Stimulated activated CD8-positive, alpha-beta memory T cell treated with anti-CD3 and anti-CD28 coated beads, Interleukin-4, amount 100 ng/mL, for 4 hours (primary cell): ENCODE data around the gene VPS41.
A peak's percentile ranks its signal among the peaks of the same experiment; 100 is the strongest.
"Not testable (repeated sequence)": the region's sequence is repeated elsewhere in the genome, so short reads cannot be mapped to it uniquely, and the experiment has no call there.

Experiments
- DNase-seq, 2 donors: peaks; one replicate each; pipeline ENCODE4 v3.0.0-alpha.2; 2020; ENCODE audit warnings: low read depth in 2 of 2, low spot score in 1 of 2

The VPS41 gene

DNA sequence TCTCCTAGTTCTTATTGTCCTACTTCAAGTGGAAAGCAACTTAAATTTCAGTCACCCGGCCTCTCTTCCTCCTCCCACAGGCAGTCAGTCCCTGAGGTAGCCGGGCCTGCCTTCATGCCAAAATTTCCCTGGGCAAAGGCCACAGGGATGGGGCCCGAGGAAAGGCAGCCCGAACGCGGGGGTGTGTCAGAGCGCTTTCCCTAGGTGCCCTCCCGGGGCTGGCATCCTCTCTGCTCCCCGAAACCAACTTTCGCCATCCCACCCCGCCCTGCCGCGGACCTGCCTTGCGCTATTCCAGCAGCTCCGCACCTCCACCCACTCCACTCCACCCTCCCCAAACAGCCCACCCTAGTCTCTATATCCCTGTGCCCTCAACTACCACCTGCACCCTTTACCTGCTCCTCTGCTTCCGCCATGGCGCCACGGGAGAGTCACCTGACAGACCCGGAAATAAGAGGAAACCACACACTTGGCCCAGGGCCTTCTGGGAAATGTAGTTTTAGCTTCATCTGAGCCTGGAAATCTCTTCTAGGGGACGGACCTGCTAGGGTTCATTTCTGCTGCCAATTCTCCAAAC is at the start of gene VPS41:
Gene VPS41, minus strand, starts transcription at position 433 of the 577 bp plus-strand sequence. Its CDS starts 17 bp downstream, at position 416.
- DNase-seq: peak; percentile 54 to 58

DNA sequence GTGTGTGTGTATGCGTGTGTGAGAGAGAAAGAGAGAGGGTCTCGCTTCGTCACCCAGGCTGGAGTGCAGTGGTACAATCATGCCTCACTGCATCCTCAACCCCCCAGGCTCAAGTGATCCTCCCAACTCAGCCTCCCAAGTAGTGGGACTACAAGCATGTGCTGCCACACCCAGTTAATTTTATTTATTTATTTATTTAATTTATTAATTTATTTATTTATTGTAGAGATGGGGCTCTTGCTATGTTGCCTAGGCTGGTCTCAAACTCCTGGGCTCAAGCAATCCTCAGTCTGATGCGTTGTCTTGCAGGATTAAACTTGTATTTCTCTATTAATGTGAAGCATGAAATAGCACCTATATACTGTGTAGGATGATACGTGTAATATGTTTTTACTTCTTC is 46.9 kb upstream of the VPS41 start:
- no peak for DNase-seq

DNA sequence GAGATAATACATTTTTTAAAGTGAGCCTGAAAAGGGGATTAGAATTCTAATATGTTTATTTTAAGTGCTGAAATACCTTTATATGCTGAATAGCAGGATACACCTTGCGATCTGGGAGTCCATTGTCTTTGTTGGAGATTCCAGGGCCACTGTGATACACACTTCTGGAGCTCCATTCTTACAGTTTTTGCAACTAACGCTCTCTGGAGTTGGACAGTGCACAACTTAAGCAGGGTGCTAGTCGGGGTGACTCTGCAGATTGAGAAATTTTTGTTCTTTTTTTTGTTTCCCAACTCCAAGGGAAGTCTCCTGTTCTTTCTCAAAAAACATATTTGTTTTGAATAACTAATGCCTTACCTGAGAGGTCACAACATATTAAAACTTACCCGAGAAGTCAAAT is 45.0 kb upstream of the VPS41 start:
- no peak for DNase-seq

DNA sequence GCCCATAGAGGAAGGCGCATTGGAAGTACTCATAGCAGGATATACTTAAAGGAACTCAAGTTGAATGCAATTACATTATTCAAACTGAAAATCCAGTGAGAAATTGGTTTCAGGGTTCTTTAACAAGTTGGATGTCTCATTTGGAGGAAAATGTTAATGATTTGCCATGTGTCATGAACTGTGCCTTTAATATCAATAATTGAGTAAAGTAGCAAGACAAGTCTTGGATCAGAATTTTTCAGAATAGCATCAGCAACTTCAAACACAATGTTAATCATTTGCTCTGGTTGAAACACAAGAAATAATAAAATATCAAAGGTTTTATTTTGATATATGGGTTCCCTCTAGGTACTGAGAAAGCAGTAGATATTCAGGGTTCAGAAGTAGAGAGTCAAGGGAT is 44.2 kb upstream of the VPS41 start:
- DNase-seq: no peak

DNA sequence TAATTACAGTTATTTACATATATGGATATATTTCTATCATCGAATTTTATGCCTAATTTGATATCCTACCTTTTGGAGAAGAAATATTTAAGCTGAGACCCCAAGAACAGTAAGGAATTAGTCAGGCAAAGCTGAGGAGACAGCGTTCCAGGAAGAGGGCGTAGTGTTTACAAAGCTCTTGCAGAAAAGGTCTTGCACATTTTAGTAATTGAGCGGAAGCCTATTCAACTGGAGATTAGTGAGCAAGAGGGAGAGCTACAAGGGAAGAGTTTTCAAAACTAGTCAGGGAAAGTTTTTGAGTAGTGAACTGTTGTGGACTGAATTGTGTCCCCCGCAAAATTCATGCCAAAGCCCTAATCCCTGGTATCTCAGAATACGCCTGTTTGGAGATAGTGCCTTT is 42.2 kb upstream of the VPS41 start:
- DNase-seq: no peak

DNA sequence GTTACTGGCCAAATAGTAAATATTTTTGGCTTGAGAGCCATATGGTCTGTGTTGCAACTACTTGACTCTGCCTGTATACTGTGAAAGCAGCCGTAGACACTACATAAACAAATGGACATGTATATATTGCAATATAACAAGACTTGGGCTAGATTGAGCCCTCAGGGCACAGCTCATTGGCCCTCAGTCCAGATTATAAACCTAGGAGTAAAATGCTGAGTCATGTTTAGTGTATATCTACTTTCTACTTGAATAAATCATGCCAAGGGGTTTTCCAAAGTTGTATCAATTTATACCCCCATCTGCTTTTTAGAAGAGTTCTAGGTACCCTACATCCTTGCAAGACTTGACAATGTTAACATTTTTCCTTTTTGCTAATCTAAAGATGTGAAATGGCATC is 41.3 kb upstream of the VPS41 start:
- DNase-seq: no peak

DNA sequence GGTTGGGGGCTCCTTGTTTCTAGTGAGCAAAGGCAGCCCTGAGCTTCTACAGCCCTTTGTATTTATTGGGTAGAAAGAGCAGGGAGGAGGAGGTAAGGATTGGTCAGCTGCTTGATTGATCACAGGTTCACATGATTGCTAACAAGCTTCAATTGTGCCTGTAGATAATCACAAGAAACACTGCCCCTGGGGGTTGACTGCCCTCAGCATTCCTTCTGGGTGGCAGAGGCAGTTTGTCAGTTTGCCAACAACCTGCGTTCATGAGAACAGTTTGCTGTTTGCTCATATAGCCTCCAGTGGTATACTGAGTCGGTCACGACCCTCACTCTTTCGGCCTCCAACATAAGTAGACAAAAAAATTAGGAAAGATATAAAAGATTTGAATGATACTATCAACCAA is 38.5 kb upstream of the VPS41 start:
- DNase-seq: not testable (repeated sequence)

DNA sequence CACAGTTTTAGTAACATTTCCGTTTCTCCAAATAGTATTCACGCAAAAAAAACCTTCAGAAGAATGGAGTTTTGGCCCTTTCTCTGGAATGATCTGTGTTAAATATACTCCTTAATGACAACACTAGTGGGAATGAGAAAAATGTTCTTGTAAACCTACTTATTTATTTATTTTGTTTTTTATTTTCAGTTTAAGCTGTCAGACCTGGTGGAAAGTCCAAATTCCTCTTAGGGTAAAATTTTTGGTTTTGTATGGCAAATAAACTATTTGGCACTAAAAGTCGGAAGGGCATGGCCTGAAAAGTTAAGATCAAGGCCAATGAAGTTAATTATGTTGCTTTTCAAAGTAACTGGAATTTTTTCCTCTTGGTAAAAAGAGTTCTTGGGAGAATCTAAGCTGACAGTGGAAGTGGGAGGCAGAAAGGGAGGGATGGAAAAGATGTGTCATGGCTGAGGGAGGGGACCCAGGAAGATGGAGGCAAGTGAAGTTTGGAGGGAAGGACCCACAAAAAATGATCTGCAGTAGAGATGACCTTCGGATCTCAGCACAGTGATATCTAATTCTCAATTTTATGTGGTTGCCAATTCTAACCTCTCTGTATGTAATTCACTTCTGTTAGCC is 33.5 kb upstream of the VPS41 start:
- DNase-seq: no peak

DNA sequence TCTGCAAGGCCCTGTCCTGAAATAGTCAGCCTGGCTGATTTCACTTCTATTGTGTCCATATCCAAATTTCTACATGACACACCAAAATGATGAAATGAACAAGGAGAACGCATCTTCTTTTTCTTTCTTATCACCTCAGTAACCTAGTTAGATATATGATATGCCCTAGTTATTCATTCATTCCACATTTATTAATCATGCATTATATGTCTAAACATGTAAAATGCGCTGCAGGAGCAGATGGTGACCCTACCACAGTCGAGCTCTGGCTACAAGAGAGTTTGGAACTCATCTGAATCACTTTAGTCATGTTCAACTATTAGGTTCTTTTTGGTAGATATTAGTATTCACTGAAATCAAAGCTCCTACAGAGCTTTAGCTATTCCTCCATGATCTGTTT is 31.8 kb upstream of the VPS41 start:
- no peak for DNase-seq

DNA sequence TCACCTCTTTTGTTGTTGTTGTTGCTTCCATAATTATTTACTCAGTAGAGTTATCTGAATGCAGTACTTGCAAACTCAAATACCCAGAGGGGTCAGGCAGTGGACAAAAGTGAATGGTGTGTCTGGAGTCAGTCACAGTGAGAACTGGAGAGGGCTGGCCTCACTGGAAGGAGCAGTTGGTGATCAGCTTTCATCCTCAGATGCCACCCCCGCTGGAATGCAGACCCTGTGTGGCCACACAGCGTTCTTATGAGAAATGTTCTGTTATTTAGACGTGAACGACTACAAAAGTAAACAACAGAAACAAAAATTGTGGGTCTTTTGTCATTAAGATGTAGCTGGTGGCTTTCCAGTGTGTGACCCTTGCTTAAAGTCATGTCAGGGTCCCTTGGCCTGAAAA is 29.6 kb upstream of the VPS41 start:
- DNase-seq: no peak

DNA sequence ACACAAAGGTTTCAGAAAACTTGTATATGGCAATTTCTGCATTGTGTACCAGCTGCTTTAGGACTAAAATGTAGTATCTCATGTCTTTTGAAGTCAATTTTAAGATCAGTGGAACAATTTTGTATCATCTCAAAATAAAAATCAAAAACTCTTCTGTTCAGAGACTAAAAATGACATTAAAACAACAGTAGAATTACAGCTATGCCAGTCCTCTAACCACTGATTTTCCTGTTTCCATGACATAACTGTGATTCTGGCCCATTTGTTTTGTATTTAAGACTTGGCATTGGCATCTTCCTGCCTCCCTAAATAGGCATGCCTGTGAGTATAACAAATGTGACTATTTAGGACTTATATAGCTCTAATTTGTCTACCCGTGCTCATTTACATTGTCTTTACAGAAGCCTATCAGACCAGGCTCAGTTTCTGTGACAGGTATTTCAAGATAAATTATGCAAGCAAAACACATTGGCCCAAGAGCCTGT is 29.1 kb upstream of the VPS41 start:
- DNase-seq: no peak

DNA sequence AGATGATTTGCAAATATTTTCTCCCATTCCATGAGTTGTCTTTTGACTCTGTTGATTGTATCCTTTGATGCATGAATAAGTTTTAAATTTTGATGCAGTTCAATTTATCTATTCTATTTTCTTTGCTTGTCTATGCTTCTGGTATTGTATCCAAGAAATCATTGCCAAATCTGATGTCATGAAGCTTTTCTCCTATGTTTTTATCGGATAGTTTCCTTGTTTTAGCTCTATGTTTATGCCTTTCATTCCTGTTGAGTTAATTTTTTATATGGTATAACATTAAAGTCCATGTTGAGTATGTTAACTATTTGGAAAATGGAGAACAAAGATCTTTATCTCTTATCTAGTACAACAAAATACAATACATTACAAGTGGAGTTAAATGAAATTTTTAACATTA is 27.6 kb upstream of the VPS41 start:
- no peak for DNase-seq

DNA sequence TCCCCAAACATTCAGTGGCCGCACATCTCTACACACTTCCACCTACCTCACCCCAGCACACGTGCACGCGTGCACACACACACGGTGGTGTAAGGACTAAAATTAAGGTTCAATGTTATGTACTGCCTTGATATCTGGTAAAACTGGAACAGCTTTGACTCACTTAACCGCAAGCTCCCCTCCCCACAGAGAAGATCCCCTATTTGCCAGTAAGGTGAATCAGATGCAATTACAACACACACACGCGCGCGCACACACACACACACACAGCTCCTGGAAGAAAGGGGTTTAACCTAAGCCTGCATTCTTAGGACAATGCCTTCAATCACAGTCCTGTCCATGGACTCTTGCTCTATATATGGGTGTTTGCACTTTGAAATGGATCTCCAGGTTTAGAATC is 25.5 kb upstream of the VPS41 start:
- no peak for DNase-seq

DNA sequence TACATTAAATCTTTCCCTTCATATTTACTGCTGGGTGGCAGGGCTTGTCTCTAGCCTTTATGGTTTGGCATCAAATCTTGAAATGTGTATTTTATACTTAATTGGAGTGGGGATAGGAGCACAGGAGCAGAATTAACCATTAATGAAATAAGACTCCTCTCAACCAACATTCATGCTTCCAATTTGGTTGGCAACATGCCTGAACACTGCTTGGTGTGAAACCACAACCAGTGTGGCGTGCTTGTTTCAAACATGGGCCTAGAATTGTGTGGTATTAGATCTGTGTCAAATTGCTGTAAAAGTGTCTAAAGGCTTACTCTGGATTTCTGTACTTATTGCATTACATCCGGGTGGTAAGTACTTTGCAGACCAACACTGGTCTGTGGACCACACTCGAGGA is 25.1 kb upstream of the VPS41 start:
- DNase-seq: no peak

DNA sequence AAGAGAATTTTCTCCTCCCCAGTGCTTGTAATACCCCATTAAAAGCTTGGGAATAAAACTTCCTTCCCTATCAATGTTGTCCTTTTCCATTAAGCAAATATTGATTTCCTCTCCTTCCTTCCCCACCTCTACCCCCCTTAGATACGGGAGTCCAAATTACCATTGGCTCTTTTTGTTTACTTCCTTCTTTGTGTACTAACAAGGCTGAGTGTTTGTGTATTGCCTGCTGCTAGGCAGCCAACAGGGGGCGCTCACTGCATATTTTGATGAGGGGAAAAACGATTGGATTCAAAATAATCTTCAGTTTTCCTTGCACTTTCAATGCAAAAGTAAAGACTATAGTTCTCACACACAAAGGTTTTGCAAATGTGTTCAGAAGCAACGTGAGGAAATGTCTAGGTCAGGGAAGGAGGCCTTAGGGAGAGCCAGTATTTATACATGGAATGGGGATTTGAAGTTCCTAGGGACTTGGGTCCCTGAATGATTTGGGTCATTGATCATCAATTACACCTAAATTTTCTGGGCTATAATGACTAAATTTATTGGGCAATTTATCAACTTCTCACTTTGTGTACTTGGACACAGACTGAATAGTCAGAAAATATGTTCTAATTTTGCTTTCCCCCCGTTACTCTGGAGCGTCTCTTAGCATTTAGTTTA is 23.6 kb upstream of the VPS41 start:
- no peak for DNase-seq

DNA sequence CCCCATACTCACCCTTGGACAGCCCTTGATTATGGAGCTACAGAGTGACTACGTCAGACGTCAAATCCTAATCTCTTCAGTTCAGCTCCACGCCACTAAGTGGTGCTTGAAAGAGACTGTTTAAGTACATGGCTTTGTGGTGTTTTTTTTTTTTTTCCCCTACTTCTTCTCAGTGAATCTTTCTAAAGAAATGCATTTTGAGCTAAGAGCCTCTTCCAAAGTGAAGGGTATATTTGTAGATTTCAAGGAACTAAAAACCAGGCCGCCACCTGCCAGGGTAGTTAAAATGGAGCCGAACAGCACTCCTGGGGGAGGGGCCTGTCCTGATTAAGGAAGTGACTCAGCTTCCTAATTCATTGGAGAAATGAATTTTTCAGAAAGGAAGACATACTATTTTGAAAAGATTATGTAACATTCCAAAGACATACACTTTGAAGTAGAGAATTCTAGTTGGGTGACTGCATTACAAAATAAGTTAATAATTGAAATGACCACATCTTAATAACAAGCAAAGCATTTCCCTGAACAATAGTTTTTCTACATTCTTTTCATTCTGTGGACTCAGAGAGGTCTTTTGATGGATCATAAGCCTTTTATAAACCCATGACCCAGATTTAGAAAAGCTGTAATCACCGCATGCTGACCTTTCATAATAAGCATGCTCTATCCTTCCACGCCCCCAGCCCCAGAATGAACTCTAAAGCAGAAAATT is 20.6 kb upstream of the VPS41 start:
- DNase-seq: no peak

DNA sequence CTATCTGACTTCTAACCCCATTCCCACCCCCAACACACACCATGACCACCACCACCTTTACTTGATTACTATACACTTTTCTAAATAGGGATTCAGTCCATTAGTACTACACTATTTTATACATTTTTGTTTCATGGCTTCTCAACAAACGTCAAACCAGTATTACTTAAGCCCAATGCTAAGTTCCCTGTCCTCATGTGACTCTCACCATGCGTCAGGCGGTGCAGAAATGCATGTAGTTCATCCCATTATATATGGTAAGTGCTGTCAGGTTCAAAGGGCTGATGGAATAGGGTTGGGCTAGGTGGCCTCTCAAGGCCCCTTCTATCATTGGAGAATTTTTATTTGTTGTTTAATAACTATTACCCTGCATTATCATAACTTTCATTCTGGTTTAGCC is 19.5 kb upstream of the VPS41 start:
- no peak for DNase-seq

DNA sequence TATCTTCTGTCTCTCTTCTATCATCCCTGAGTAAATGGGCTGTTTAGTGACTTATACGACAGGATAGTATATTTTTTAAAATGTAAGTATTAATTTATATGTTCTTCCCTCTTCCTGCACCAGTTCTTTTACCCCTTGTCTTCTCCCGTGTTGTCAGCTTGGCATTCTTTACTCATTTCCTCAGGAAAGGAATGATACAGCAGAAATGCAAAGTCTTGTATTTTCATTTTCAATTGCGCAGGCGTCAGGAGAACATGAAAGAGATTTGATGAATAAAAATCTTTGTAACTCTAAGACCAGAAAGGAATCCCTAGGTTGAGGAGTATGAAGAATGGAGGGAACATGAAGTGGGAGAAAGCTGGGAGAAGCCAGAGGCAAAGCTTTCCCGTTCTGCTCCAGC is 18.8 kb upstream of the VPS41 start:
- no peak for DNase-seq

DNA sequence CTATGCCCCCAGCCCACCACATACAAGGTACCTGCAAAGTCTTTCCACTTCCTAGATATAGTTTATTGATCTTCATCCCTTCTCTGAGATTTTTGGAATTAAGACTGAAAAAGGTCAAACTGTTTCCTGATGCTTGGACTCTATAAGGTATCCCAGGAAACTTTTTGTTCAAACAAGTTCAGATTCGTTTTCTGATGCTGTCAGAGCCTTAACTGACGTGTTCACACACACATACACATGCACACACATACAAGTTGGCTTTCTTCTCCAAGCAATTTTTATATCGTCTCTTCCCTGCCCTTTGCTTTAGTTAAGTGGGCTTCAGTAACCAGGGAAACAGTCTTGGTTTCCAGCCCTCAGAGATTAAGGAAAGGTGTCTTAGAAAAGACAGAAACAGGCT is 11.7 kb upstream of the VPS41 start:
- DNase-seq: no peak

DNA sequence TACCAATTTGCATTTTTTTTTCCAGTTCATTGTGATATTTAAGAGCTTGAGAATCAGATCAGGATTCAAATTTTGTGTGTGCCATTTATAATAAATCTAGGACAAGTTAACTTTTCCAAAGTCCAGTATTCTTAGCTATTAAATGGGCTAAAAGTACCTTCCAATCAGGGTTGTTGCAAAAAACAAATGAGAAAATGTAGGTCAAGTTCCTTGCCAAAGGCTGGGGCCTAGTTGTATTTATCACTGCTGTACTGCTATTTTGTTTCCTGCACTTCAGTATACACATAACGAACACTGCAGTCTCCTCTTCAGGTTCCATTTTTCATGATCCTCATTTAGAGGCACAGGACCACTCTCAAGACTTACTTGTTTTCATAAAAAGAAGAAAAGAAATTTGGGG is 7.4 kb upstream of the VPS41 start:
- DNase-seq: no peak

DNA sequence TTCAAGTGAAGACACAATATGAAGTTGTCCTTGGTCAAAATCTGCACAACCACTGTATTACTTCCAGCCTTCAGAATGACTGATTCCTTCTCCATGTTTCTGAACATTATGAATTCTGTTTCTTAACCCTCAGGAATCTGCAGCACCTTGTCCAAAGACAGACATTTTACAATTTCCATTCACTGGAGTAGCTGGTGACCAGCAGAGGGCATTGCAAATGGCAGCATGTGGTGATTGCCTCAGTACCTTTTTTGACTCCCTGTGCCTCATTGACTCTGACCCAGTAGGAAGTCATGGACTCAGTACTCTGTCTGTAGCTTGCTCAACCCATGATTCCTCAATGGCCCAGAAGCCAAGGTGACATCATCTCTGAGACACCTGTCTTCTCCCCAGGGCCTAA is 879 bp upstream of the VPS41 start:
- DNase-seq: no peak

DNA sequence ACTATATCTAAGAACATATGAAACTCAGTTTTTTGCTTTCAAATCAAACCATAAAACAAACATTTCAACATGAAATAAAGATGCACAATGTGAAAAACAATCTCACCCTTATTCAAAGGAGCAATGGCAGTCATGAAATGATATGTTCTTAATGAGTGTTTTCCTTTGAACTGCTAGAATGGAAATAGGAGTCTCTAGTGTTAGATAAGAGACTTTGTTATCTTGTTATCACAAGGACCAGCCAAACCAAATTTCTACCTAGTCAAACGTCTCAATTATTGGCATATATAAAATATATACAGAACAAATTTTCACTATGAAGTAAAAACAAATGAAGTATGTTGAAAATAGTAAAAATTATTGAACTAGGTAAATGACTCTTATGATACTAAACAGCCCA is 1.2 kb downstream of the VPS41 start:
- no peak for DNase-seq
